SU-DHL-6 (cell line): ENCODE data around the gene CHD5.

ENCODE experiments used
- EZH2phosphoT487 ChIP-seq: fragments of 200-600 bp; sonication (generic), shearing (Covaris generic); conservative IDR thresholded peaks from 2 replicates; pipeline ENCODE4 v1.6.1; 2018; ENCODE audit warnings: mild to moderate bottlenecking, antibody characterized with exemption, low read length, moderate library complexity, mixed read lengths
- TF ChIP-seq, protein P1 (sequence below): fragments of 200-600 bp; sonication (generic); IDR thresholded peaks from one replicate; pipeline ENCODE4 v1.5.1; 2017; ENCODE audit warnings: antibody characterized with exemption, mild to moderate bottlenecking, low read length, moderate library complexity; ENCODE audit not compliant: insufficient read depth, poor library complexity, severe bottlenecking

DNA sequence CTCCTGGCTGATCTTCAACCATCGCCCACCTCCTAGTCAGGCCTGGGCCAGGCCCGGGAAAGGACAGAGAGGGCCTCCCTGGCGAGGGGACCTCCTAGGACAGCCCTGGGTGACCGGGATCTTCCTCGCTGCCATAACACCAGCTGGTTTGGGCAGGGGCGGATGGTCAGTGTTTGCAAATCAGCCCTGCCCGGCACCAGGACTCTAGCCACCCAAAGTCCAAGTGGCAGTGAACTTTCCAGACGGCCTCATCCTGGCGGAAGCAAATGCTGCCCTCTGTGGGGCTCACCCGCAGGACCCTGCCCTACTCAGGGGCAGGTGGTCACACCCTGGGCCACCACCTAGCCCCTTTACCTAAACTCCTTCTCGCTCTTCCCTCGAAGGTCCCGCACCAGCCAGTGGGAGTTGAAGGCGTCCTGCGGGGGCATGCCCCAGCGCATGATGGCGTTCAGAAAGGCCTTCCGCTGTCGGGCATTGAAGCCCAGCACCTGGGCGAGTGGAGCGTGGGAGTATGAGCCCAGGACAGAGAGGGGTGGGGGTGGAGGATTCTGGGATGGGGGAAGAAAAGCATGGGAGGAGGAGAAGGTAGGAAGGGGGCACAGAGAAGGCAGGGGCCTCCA lies 55.3 kb downstream of the CHD5 start:
- TF ChIP-seq, protein P1, sequence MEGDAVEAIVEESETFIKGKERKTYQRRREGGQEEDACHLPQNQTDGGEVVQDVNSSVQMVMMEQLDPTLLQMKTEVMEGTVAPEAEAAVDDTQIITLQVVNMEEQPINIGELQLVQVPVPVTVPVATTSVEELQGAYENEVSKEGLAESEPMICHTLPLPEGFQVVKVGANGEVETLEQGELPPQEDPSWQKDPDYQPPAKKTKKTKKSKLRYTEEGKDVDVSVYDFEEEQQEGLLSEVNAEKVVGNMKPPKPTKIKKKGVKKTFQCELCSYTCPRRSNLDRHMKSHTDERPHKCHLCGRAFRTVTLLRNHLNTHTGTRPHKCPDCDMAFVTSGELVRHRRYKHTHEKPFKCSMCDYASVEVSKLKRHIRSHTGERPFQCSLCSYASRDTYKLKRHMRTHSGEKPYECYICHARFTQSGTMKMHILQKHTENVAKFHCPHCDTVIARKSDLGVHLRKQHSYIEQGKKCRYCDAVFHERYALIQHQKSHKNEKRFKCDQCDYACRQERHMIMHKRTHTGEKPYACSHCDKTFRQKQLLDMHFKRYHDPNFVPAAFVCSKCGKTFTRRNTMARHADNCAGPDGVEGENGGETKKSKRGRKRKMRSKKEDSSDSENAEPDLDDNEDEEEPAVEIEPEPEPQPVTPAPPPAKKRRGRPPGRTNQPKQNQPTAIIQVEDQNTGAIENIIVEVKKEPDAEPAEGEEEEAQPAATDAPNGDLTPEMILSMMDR = no peak
- no peak for TF ChIP-seq EZH2phosphoT487
